ENCODE data around the gene ZNF727.
"Not testable (repeated sequence)": the region's sequence is repeated elsewhere in the genome, so short reads cannot be mapped to it uniquely, and the experiment has no call there.

Gene ZNF727

DNA sequence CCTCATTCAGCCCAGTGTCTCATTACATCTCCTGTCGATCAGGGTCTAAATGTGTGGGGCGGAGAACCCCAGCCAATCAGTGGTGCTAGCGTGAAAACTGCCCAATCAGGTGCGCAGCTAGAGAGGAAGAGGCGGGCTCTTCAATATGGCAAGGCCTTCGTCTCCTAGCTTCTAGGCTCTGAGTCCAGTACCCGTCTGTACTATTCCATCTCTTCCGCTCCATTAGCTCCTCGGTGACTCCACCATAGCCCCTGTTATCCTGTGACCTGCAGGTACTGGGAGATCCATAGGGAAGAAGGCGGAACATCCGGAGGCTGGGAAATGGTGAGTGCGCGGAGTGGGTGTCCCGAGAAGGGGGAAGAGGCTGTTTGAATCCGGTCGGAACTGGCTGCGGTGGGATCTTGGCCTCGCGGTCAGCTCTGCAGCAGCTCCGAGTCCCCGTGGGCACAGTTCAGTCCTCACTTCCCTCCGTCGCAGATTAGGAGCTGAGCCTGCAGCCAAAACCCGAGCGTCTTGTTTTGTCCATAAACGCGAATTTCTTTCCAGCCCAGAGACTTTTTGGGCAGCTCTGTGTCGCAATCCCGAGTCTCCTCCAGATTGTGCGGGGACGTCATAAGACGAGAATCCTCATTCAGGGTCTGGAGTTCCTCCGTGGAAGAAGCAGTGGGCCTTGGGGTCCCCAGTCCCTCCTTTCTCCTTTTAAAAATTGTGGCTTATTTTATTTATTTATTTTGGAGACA, at the start of gene ZNF727:
ZNF727 (plus strand) TSS at position 134 of the 740 bp plus-strand sequence; CDS start at position 322, 188 bp downstream.
- DNase-seq (ENCODE audit: low read depth in 2 of 2), result peak; percentile 4 to 14

GRCh38 chr7:63998549-63998948, 46.7 kb upstream of the ZNF727 start, which contains the start of gene ZNF722:
TSS of gene ZNF722 (plus strand) at chr7:63998849. CDS start at chr7:63998962, 113 bp downstream.
- DNase-seq (ENCODE audit: low read depth in 2 of 2), result no peak

DNA sequence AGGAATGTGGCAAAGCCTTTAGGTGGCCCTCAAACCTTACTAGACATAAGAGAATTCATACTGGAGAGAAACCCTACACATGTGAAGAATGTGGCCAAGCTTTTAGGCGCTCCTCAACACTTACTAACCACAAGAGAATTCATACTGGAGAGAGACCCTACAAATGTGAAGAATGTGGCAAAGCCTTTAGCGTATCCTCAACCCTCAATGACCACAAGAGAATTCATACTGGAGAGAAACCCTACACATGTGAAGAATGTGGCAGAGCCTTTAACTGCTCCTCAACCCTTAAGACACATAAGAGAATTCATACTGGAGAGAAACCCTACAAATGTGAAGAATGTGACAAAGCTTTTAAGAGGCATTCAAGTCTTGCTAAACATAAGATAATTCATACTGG, 29.7 kb upstream of the ZNF727 start:
- not testable (repeated sequence) for DNase-seq (ENCODE audit: low read depth in 2 of 2)

DNA sequence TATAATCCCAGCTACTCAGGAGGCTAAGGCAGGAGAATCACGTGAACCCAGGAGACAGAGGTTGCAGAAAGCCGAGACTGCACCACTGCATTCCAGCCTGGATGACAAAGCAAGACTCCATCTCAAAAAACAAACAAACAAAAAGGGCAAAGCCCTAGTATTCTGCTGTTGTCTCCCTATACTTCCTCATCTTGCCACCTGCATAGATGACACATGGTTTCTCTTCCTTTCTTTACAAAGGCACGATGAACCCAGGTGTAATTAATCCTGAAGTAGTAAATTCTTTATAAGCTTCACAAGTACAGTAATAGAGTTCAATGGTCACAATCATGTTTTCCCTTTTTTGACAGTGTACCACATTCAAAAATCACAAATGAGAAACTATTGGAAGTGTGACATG, 9.8 kb upstream of the ZNF727 start:
- no peak for DNase-seq (ENCODE audit: low read depth in 2 of 2)

DNA sequence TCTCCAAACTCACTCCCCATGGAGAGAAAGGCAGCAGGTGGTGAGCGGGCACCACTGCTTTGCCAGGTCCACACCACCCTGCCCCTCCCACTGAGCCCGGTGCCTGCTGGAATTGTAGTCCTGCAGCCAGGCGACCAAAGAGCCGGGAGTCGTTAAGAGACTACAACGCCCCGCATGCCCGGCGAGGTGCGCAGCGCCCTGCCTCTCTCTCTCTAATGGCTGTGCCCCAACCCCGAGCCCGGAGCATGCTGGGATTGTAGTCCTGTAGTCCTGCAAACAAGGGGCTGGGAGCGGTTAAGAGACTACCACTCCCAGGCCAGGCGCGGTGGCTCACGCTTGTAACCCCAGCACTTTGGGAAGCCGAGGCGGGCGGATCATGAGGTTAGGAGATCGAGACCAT, 8.1 kb upstream of the ZNF727 start:
- DNase-seq (ENCODE audit: low read depth in 2 of 2), result no peak

DNA sequence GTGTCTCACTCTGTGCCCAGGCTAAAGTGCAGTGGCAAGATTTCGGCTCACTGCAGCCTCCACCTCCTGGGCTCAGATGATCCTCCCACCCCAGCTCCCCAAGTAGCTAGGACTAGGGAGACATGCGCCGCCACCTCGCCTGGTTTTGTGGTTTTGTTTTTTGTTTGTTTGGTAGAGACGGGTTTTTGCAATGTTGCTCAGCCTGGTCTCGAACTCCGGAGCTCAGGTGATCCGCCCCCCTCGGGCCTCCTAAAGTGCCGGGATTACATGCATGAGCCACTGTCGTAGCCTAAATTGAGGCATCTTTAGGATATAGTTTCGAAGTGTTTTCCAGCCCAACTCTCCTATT, 781 bp downstream of the ZNF727 start:
- no peak for DNase-seq (ENCODE audit: low read depth in 2 of 2)

DNA sequence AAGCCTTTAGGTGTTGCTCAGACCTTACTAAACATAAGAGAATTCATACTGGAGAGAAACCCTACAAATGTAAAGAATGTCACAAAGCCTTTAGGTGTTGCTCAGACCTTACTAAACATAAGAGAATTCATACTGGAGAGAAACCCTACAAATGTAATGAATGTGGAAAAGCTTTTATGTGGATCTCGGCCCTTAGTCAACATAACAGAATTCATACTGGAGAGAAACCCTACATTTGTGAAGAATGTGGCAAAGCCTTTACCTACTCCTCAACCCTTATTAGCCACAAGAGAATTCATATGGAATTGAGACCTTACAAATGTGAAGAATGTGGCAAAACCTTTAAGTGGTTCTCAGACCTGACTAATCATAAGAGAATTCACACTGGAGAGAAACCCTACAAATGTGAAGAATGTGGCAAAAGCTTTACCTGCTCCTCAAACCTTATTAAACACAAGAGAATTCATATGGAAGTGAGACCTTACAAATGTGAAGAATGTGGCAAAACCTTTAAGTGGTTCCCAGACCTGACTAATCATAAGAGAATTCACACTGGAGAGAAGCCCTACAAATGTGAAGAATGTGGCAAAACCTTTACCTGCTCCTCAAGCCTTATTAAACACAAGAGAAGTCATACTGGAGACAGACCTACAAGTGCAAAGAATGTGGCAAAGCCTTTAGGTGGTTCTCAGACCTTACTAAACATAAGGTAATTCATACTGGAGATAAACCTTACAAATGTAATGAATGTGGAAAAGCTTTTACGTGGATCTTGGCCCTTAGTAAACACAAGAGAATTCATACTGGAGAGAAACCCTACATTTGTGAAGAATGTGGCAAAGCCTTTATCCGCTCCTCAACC, 32.8 kb downstream of the ZNF727 start:
- DNase-seq (ENCODE audit: low read depth in 2 of 2), result not testable (repeated sequence)

- no peak for DNase-seq (ENCODE audit: low read depth in 2 of 2)
Measured at GRCh38 chr7:64078699-64078994, 33.4 kb downstream of the ZNF727 start.

DNA sequence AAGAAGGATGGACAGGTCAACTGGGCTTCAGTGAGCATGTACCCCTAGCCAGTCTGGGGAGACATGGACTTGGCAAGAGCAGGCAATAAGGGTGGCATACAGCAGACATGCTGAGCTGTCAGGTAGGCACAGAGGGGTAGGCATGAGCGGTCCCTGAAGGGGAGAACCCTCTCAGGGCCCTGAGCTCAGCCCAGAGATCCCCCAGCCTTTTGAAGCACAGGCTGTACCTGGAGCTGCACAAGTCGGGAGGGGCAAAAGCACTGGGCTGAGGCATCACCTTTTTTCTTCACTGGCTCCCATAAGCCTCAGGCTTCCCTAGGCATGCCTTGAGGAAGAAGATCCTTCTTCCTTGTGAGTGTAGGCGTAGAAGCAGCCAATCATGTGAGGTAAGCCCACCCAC, 42.3 kb downstream of the ZNF727 start:
- DNase-seq (ENCODE audit: low read depth in 2 of 2), result no peak

- DNase-seq (ENCODE audit: low read depth in 2 of 2), result not testable (repeated sequence)
Measured at GRCh38 chr7:64088863-64089262, 43.6 kb downstream of the ZNF727 start.

Data from stimulated activated CD8-positive, alpha-beta memory T cell treated with anti-CD3 and anti-CD28 coated beads, Interleukin-15, amount 100 ng/mL, for 4 hours (primary cell).